Measurements from ENCODE around the gene TXNL4A.

TXNL4A gene

DNA sequence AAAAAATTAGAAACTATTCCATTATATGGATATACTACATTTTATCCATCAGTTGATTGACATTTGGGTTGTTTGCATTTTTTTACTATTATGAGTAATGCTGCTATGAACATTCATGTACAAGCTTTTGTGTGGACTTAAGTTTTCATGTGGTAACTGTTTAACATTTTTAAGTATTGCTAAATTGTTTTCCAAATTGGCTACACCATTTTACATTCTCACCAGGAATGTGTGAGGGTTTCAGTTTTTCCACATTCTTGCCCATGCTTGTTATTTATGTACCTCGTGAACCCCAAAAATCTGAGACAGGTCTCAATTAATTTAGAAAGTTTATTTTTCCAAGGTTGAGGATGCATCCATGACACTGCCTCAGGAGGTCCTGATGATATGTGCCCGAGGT is 3.1 kb upstream of the TXNL4A start:
- no peak for DNase-seq

DNA sequence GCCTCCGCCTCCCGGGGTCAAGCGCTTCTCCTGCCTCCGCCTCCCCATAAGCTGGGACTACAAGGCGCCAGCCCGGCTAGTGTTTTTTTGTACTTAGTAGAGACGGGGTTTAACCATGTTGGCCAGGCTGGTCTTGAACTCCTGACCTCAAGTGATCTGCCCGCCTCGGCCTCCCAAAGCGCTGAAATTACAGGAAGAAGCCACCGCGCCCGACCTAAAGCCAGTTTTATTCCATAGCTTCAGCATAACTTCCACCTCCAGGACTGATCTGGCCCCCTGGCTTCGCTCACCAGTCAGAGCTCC is 783 bp upstream of the TXNL4A start:
- DNase-seq = no peak

DNA sequence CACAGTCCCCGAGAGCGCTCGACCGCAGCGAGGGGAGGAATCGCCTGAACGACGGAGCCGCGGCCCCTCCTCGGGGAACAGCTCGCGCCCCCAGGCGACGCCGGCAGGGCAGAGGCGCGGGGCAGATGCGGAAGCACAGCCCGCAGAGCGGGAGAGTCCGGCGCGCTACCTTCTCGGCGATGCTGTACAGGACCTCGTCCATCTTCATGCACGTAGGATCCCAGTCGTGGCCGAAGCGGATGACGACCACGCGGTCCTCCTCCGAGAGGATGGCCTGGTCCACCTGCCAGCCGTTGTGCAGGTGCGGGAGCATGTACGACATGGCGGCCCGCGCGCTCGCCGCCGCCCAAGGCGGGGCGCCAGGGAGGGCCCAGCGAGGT is 302 bp downstream of the TXNL4A start:
- DNase-seq = no peak

DNA sequence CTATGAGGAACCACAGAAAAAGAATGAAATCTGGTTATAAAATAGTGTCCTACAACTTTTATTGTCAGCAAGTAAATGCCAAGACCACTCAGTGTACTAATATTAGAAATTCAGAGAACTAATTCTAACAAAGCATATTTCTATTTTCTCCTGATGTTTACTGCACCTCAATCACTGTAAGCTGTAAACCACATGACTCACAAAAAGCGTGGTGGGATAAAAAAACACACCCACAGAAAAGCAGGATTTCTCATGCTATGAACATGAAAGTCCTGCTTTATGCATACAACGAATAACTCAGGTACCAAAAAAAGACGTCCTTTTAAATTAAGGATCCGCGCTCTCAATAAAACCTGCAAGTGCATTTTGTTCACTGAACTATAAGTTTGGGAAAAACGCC is 797 bp downstream of the TXNL4A start:
- DNase-seq = no peak

DNA sequence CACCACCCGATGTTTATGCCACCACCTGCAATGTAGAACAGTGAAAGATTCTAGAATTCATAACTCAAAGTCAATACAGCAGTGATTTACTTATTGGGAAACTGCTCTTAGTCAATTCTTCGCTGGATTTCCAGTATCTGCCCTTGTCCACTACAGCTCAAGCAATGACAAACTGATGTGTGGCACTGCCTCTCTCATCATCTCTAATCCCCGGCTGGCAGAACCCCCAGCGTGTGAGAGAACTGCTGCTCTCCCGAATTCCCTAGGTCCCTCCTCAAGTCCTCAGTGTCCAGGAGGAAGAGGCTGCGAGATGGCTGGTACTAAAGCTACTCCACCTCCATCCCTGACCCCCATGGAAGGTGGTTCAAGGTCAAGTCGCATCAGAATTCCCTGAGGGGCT is 1.6 kb downstream of the TXNL4A start:
- DNase-seq = no peak

DNA sequence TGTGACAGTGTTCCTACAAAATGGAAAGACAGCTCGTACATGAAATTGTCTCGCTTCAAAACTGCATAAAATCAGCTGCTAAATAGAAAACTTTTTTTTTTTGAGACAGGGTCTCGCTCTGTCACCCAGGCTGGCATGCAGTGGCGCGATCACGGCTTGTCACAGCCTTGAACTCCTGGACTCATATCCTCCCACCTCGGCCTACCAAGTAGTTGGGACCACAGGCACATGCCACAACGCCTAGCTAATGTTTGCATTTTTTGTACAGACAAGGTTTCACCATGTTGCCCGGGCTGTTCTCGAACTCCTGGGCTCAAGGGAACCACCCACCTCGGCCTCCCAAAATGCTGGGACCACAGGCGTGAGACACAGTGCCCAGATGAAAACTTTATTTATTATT is 3.2 kb downstream of the TXNL4A start:
- DNase-seq = no peak

DNA sequence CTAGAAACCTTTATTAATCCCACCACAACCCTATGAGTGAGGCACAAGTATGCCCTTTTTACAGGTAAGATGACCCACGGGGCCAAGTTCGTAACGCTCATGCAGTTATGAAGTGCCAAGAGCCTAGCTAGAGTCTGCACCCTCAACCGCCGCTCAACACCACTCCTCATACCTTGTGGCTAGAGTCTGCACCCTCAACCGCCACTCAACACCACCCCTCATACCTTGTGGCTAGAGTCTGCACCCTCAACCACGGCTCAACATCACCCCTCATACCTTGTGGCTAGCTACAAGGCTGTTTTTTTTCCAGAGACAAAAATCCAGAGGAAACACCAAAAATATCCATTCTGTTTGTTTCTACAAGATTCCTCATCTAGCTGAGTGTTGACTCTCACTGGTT is 4.6 kb downstream of the TXNL4A start:
- no peak for DNase-seq

DNA sequence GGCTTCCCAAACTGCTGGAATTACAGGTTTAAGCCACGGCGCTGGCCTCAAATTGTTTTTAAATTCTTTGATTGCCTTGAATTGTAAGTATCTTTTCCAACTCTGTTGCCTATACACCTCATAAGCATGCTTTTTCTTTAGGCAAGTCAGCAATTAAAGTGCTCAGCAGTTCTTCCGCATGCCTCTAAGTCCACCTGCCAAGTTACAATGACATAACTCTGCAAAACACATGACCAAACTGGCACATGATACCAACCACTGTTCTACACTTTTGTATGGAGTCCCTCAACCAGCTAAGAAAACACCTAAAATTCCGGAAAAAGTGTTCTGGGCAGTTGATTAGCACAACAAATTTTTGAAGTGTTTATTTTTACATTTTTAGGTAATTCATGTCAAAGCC is 5.1 kb downstream of the TXNL4A start:
- DNase-seq = no peak

DNA sequence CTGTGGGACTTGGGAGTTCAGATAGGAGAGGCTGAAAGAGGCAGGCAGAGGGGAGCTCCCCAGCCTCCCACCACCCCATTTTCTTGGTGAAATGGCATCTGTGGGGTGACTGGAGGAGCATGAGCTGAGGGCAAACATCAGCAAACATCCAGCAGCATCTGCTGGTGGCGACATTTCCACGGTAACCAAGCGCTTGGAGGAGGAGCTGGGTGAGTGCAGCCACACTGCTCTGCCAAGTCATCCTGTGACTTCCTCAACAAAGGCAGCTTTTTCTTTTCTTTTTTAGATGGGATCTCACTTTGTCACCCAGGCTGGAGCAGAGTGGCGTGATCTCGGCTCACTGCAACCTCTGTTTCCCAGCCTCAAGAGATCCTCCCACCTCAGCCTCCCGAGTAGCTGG is 5.6 kb downstream of the TXNL4A start:
- DNase-seq = no peak

DNA sequence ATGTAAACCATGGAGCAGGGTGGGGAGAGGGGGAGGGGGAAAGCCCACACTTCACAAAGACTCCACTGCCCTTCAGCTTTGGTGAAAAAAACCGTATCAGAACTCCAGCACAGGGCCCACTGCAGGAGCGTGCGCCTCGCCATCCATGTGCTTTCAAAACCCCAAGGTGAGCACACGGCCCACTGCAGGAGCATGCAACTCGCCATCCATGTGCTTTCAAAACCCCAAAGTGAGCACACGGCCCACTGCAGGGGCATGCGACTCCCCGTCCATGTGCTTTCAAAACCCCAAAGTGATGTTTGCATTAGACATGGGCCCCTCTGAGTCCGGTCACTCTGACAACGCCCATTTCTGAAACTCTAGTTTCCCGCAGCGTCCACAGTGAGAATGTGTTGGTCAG is 7.8 kb downstream of the TXNL4A start:
- no peak for DNase-seq

DNA sequence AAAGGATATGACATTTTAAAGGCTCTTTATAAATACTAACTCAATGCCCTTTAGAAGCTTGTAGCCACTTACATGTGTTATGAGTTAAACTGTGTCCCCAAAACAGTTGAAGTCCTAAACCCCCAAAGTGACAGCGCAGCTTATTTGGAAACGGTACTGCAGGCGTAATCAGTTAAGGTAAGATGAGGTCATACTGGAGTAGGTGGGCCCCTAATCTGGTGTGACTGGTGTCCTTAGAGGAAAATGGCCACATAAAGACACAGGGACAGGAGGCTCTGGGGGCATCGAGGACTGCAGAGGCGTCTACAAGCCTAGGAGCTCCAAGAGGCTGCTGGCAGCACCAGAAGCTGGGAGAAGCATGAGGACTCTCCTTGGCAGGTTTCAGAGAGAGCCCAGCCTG is 8.5 kb downstream of the TXNL4A start:
- DNase-seq = no peak

DNA sequence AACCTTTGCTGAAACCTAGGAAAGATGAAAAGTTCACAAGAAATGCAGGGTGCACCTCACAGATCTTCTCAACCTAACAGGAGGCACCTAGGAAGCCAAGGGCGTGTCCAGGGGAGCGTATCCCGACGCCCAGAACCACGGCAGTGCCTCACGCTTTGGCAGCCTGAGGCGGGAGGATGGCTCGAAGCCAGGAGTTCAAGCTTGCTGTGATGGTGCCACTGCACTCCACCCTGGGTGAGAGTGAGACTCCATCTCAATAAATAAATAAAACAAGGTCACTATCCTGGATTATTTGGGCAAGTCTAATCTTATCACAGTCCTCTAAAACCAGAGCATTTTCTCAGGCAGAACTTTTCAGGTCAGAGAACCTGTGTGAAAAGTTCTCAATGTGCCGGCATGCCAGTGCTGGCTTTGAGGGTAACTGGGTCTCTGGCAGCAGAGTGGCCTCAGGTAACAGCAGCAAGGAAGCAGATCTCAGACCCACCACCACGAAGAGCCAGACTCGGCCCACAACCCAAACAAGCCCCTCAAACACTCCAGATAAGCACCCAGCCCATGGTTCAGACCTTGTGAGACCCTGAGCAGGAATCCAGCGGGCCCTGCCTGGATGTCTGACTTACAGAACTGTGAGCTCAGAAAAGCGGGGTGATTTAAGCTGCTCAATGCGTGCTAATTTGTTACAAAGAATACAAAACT is 12.2 kb downstream of the TXNL4A start:
- DNase-seq = no peak

DNA sequence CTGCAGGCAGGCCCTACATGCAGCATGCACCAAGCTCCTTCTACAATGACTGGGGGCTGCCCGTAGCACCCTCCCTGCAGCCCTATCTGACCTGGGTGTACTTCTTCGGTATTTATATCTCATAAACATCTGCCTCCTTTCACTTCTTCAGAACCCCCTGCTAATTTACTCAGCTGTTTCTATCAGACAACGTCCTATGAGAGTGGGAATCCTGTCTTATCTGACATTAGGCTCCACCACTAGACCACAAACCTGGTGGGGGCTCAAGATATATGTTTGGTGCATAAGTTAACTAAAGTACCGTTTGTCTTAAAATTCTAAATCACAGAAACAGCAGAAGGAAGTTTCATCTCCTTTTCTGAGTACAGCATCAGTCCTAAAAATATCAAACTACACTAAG is 13.3 kb downstream of the TXNL4A start:
- DNase-seq = no peak

DNA sequence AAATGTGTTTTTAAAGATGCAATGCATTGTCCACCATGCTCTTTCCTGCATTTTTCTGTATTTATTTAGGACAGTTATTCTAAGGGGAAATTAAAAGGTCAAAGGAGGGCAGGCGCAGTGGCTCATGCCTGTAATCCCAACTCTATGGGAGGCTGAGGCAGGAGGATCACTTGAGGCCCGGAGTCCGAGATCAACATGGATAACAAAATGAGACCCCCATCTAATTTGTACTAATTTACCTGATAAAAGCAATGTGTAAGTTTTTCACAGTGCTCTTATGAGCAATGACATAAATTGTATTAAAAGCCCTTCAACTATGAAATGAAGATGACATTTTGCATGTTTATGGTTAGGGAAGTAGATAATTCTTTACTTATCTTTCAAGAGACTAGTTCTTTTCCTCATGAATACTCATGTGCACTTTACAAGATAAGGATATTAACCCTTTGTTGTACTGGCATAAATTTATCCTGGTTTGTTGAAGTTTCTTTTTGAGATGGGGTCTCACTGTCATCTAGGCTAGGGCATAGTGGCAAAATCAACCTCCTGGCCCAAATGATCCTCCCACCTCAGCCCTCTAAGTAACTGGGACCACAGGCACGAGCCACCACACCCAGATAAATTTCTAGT is 14.2 kb downstream of the TXNL4A start:
- no peak for DNase-seq

DNA sequence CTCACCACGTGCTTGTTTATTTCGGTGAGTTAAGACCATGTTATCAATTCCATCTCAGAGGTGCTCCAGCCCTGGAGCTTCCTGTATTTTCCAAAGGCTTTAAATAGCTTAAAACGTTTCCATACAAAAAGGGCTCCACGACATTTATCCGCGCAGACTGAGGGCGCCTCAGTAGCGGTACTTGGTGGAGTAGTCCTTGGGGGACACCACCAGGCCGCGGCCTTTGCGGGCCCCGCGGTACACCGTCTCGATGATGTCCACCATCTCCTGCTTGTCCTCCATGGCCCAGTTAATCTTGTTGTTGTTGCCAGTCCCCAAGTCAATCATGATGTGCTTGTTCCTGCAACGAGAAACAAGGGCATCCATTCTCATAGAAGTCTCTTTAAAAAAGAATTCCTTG is 14.8 kb downstream of the TXNL4A start:
- DNase-seq = no peak

DNA sequence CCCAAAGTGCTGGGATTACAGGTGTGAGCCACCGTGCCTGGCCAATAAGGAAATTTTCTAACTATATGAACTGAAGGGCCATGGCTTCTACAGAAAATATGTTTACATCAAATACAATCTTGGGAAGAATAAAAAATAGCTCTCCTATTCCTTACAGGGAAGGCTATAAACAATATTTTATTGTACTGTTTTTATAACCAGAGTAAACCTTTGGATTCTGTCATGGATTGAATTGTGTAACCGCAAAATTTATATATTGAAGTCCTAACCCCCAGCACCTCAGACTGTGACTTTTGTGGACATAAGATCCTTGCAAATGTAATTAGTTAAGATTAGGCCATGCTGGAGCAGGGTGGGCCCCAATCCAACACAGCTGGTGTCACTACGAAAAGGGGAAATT is 15.6 kb downstream of the TXNL4A start:
- no peak for DNase-seq

DNA sequence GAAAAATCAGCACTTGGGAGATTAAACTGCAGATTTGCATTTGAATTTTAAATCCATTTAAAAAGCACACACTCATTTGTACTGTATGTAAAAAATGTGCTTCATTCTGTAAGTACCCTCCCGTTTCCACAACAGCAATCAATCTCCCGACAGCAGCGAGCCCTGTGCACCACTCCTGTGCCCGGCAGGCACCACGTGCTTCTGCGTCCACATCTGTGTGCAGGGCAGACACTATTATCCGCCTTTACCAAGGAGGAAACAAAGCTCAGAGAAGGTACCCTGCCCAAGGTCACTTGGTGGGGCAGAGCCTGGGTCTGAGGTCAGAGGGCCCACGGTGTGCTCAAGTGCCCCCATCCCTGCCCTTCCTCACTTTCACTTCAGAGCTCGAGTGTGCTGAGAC is 16.4 kb downstream of the TXNL4A start:
- no peak for DNase-seq

DNA sequence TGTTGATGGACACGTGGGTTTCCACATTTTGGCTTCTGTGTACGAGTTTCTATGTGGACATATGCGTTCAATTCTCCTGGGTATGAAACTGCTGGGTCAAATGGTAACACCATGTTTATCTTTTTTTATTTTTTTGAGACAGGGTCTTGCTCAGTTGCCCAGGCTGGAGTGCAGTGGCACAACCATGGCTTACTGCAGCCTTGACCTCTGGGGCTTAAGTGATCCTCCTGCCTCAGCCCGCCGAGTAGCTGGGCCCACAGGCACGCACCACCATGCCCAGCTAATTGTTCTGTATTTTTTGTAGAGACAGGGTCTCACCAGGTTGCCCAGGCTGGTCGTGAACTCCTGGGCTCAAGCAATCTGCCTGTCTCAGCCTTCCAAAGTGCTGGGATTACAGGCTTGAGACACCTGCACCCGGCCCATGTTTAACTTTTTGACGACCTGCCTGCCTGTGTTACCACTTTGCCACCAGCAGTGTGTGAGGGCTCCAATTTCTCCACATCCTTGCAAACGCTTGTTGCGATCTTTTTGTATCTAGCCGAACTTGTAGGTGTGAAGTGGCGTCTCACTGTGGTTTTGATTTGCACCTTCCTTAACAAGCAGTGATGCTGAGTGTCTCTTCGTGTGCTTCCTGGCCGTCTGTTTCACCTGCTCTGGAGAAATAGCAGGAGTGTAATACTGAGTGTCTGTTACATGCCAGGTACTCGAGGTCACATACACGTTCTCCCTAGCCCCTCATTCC is 17.0 kb downstream of the TXNL4A start:
- no peak for DNase-seq

DNA sequence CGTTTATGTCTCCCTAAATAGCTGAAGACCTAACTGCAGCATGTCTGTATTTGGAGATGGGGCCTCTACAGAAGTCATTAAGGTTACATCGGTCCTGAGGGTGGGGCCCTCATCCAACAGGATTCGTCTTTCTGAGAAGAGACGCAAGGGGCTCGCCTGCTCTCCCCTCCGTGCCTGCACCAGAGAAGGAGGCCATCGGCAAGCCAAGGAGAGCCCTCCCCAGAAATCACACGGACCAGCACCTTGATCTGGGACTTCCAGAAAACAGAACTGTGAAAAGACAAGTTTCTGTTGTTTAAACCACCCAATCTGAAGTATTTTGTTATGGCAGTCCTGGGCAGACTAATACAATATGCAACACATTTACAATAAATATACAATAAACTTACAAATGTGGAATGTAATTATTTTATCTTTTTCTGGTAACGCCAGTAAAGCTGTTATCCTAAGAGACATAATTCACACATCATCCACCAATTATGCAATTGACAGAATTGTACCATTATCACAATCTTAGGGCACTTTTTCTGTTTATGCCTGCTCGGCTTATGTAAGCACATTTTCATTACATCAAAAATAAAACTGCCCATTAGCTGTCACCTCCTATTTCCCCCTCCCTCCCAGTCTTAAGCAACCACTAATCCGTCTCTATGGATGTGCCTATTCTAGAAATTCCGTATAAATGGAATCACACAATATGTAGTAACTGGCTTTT is 17.8 kb downstream of the TXNL4A start:
- no peak for DNase-seq

DNA sequence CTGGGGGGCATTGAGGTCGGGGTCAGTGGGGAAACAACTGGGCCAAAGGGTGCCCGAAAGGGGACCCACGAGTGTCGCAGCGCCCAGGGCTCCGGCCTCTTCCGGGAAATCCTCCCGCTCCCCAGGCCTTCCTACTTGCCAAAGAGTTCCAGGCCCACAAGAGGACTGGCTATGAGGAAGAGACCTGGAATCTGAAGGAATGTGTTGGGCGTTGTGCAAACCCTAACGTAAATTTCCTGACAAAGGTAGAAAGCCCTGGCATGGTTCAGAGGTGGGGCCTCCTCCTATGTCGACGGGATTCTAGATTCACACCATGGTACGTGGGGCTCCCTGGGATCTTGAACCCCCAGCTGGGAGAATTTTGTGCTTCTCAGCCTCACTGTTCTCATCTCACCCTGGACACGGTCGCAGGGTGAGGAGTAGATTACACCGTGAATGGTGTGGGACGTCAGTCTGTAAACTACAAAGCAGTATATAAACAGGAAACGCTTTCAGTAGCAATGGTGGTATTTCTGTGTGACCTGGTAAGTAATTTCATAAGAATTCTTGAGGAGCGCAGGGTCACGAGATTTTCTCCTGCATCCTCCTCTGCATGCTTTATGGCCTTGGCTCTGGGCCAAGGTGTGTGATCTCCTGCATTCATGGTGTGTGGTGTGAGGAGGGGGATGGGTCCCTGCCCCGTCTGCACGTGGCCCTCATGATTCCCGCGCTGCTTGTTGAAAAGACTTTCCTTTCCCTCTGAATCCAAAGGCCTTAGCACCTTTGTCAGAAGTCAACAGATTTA is 23.1 kb downstream of the TXNL4A start:
- DNase-seq = no peak

DNA sequence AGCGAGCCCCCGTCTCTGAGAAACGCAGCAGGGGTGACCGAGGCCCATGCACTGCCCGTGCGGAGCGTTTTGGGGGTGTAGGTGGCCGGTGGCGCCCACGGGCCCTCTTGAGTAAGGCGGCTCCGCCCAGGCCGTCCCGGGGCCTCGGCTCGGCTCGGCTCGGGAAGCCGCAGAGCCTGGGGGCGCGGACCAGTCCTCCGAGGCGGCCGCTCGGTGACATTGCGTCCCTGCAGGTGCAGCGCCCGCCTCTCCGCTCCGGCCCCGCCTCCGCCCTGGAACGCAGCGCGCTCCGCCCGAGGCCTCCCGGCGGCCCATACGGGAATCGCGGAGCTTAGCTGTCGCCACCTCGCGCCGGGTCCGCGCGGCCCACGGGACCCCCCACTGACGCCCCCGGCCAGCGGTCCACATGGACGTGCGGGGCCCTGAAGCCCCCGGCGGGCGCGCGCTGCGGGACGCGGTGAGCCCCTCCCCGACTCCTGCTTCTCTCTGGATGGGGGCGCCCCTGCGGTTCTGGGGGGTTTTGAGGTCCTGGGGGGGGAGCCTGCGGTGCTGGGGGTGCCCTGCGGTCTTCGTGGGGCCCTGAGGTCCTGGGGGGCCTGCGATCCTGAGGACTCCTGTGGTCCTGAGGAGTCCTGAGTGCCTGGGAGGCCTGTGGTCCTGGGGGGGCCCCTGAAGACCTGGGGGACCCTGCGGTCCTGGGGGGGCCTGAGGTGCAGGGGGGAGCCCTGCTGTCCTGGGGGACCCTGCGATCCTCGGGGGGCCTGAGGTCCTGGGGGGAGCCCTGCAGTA is 23.8 kb downstream of the TXNL4A start, which contains the start of gene HSBP1L1:
Gene HSBP1L1, plus strand, starts transcription at position 314 of the 789 bp plus-strand sequence. Its CDS starts 93 bp downstream, at position 407.
- no peak for DNase-seq

DNA sequence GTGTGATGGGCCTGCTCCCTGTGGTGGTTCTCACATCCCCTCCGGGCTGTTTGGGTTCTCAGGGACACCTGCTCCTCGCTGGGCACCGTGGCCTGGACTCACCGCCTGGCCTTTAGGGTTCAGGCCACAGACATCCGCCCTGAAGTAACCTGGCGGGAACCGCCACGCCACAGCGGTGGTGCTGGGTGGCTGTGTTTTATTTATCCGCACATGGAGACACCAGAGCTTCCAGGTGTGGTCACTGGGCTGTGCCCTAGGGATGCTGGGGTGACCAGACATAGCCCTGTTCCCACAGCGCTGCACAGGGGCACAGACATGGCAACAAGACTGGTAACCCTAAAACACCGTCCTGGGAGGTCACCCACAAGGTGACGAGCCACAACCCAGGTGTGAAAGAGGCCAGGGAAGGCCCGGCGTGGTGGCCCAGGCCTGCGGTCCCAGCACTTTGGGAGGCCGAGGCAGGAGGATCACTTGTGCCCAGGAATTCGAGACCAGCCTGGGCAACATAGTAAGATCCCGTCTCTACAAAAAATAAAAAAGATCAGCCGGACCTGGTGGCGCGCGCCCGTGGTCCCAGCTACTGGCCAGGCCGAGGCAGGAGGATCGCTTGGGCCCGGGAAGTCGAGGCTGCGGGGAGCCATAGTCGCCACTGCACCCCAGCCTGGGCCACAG is 24.6 kb downstream of the TXNL4A start:
- no peak for DNase-seq

Data from NCI-H1694 (cell line).